ENCODE measurements around the gene QRICH2. TPM values are rescaled to one million over a fixed set of nuclear protein-coding genes. Genes with fewer than 3 reads are reported as not detected.

The QRICH2 gene
- total RNA-seq, 2 experiments from 2014 or later, result 7.2 to 9.4 TPM

DNA sequence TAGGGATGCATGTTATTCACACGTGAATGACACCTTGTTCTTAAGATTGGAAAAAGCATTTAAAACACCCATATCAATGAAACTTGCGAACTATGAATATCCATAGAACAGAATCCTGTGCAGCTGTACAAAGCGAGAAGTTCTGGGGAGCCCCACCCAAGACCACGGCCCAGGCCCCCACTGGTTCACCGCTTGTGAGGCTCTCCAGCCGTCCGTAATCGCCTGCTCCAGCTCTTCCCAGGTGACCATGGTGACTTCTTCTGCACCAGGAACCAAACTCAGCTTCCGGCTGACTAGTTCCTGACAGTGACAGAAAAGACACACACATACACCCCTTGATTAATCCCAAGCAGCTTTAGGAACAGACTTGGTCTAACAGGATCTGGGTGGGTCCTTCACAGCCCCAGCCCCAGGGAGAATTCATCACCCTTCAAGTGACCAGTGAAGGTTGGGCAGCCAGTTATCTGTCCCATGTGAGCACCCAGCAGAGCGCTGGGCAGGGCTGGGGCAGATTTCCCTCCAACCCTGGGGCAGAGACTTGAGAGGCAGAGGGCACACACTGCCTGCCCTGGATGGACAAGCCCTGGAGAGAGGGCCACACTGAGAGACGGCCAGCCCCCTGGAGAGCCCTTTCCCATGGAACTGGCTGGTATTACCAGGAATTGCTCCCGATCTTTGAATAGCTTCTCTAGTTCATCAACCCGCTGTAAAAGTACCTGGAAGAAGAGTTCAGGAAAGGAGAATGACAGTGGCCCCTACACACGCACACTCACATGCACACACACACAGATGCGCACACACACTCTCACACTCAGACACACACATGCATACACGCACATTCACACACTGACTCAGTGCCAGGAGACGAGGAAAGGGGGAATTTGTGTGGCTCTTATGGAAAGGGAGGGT is 3.6 kb downstream of the QRICH2 start:
- BruUV-seq (replicated peaks), result no TSS peak
- Histone ChIP-seq H3K36me3 (ENCODE audit: insufficient read depth, low read length) (peaks cover 4% of the 10 kb centered on the region; the same call in 1 of the 2 replicates), H3K27ac (ENCODE audit: low read depth, low read length, poor library complexity, severe bottlenecking) (no peak overlapping the region), H4K20me1 (ENCODE audit: insufficient read depth, low read length) (no peaks in the 10 kb centered on the region), H3K4me2 (ENCODE audit: low read length) (no peak overlapping the region), H3K9me2 (ENCODE audit: insufficient read depth, low read length) (no peaks in the 10 kb centered on the region), H2AFZ (ENCODE audit: low read length) (no peak overlapping the region), H3K9me3 (ENCODE audit: low read length) (no peaks in the 10 kb centered on the region), H3K4me1 (ENCODE audit: insufficient read depth, low read length, poor library complexity, severe bottlenecking) (peaks cover 5% of the 10 kb centered on the region), H3K79me2 (ENCODE audit: insufficient read depth, low read depth, low read length) (no peaks in the 10 kb centered on the region), H3K4me3 (ENCODE audit: low read depth, low read length, poor library complexity, severe bottlenecking) (no peak overlapping the region)
- POLR2A ChIA-PET, result interaction anchor here (0.7 kb wide), 2 partner anchors 11 to 1362 kb away, joined by 3 read pairs; no protein-coding TSS in a partner anchor
- CTCF ChIA-PET (ENCODE audit: unreplicated experiment), result interaction anchor here (0.6 to 1.6 kb wide), 2 partner anchors 72 to 93 kb away, joined by 3 to 7 read pairs; no protein-coding TSS in a partner anchor
- intact Hi-C loops (cut with micrococcal nuclease; ENCODE audit: unreplicated experiment), result loop anchor here (5.0 kb wide), 1 partner anchor 153 kb away; no protein-coding TSS in a partner anchor
- DNase-seq (ENCODE audit: low spot score), result no peak
- no peak for TF ChIP-seq EZH2phosphoT487 (IDR thresholded peaks at IDR 0.05; ENCODE audit: borderline replicate concordance, low read depth, low read length)
- TF ChIP-seq, protein P1, sequence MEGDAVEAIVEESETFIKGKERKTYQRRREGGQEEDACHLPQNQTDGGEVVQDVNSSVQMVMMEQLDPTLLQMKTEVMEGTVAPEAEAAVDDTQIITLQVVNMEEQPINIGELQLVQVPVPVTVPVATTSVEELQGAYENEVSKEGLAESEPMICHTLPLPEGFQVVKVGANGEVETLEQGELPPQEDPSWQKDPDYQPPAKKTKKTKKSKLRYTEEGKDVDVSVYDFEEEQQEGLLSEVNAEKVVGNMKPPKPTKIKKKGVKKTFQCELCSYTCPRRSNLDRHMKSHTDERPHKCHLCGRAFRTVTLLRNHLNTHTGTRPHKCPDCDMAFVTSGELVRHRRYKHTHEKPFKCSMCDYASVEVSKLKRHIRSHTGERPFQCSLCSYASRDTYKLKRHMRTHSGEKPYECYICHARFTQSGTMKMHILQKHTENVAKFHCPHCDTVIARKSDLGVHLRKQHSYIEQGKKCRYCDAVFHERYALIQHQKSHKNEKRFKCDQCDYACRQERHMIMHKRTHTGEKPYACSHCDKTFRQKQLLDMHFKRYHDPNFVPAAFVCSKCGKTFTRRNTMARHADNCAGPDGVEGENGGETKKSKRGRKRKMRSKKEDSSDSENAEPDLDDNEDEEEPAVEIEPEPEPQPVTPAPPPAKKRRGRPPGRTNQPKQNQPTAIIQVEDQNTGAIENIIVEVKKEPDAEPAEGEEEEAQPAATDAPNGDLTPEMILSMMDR (conservative IDR thresholded peaks at IDR 0.05; ENCODE audit: low read length), result no peak

DNA sequence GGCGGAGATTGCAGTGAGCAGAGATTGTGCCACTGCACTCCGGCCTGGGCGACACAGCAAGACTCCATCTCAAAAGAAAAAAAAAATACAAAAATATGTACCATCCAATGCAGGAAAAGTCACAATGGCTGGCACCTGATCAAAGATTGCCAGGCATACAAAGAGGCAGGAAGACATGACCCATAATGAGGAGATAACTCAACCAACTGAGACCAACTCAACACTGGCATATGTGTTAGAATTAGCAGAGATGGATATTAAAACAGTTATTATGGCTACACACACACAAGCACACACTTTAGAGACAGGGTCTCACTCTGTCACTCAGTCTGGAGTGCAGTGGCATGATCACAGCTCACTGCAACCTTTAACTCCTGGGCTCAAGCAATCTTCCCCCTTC is 10.6 kb downstream of the QRICH2 start:
- no peak overlapping the region for H3K4me3 ChIP-seq (ENCODE audit: low read depth, low read length, poor library complexity, severe bottlenecking)
- TF ChIP-seq EZH2phosphoT487 (IDR thresholded peaks at IDR 0.05; ENCODE audit: borderline replicate concordance, low read depth, low read length), result no peak
- TF ChIP-seq, protein P1 (conservative IDR thresholded peaks at IDR 0.05; ENCODE audit: low read length), result no peak
- no peak overlapping the region for H2AFZ ChIP-seq (ENCODE audit: low read length)
- no peak for DNase-seq (ENCODE audit: low spot score)
- no peaks in the 10 kb centered on the region for H4K20me1 ChIP-seq (ENCODE audit: insufficient read depth, low read length)
- no peak overlapping the region for H3K27ac ChIP-seq (ENCODE audit: low read depth, low read length, poor library complexity, severe bottlenecking)
- H3K79me2 ChIP-seq (ENCODE audit: insufficient read depth, low read depth, low read length), result no peaks in the 10 kb centered on the region
- BruUV-seq (replicated peaks), result no TSS peak
- peaks cover 8% of the 10 kb centered on the region; the same call in 1 of the 2 replicates for H3K36me3 ChIP-seq (ENCODE audit: insufficient read depth, low read length)
- H3K4me1 ChIP-seq (ENCODE audit: insufficient read depth, low read length, poor library complexity, severe bottlenecking), result no peaks in the 10 kb centered on the region
- POLR2A ChIA-PET, result interaction anchor here (0.6 kb wide), 1 partner anchor 306 kb away, joined by 4 read pairs; no protein-coding TSS in a partner anchor
- CTCF ChIA-PET (ENCODE audit: unreplicated experiment), result no interaction called here
- H3K4me2 ChIP-seq (ENCODE audit: low read length), result no peak overlapping the region
- intact Hi-C loops (cut with micrococcal nuclease; ENCODE audit: unreplicated experiment), result no loop called here
- no peaks in the 10 kb centered on the region for H3K9me3 ChIP-seq (ENCODE audit: low read length)
- no peaks in the 10 kb centered on the region for H3K9me2 ChIP-seq (ENCODE audit: insufficient read depth, low read length)
